GM18951 (cell line): ENCODE measurements around the gene SH3RF3.

ENCODE experiments used
- POLR2A ChIP-seq: IDR thresholded peaks from 4 replicates; pipeline ENCODE4 v1.6.1; 2011; ENCODE audit warnings: mild to moderate bottlenecking; ENCODE audit not compliant: insufficient read length, insufficient read depth; ENCODE audit errors: extremely low read depth
- in situ Hi-C: fragments of 300-500 bp; cut with MboI; formaldehyde crosslinking; loops from one replicate; pipeline ENCODE4 v1.12.0; 2022; ENCODE audit warnings: low sequenced_read_pairs, mixed read lengths, inconsistent platforms; ENCODE audit not compliant: unreplicated experiment

The SH3RF3 gene

DNA sequence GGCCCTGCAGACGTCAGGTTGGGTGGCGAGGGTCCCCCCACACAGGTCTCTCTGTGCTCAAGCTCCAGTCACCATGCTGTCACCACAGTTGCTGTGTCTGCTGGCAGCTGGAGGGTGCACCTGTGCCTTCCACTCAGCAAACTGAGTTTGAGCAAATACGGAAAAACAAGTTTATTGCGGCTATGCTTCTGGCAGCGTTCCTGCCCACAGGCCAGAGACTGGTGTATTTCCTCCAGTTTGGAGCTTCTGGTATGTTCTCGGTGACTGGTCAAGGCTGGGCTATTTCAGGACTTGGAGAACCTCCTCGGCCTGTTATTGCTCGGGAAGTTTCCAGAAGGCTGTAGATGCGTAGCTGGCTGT, 352.2 kb downstream of the SH3RF3 start:
- no peak for TF ChIP-seq POLR2A
- in situ Hi-C loops: no loop called here

DNA sequence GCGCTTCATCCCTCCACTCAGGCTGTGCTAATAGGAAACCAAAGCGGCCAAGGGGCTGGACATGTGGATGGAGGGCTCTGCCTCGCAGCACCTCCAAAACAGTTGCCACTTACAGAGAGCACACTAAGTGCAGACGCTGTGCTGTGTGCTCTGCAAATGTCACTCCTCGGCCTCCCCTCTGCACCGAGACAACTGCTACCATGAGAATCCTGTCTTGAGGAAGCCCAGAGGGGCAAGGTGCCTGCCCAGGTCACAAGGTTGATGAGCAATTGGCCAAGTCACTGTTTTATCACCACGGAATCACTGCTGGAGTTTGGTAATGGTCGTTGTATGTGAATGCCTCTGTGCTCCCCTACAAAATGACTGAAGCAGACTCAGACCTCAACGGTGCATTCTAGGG, 352.6 kb downstream of the SH3RF3 start:
- in situ Hi-C loops: no loop called here
- TF ChIP-seq POLR2A: no peak

DNA sequence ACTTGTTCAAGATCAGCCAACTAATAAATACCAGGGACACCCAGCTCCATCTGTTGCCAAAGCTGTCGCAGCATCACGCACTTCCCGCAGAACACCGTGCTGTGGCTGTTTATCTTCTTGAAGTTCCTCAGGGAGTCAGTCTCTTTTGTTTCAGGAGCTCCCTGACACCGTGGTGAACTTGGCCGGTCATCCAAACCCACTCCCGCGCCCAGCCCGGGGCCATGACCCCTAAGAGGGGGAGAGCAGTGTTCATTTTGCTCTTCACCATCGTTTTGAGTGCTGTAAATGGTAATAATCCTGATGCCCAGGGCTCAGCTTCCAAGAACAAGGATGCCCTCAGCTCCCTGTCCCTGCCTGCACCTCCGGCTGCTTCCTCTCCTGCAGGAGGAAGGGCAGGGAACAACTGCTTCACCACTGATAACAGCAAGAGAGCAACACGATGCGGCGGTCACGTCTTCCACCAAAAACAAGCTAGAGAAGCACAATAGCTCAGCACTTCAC, 353.4 kb downstream of the SH3RF3 start:
- no peak for TF ChIP-seq POLR2A
- in situ Hi-C loops: no loop called here

DNA sequence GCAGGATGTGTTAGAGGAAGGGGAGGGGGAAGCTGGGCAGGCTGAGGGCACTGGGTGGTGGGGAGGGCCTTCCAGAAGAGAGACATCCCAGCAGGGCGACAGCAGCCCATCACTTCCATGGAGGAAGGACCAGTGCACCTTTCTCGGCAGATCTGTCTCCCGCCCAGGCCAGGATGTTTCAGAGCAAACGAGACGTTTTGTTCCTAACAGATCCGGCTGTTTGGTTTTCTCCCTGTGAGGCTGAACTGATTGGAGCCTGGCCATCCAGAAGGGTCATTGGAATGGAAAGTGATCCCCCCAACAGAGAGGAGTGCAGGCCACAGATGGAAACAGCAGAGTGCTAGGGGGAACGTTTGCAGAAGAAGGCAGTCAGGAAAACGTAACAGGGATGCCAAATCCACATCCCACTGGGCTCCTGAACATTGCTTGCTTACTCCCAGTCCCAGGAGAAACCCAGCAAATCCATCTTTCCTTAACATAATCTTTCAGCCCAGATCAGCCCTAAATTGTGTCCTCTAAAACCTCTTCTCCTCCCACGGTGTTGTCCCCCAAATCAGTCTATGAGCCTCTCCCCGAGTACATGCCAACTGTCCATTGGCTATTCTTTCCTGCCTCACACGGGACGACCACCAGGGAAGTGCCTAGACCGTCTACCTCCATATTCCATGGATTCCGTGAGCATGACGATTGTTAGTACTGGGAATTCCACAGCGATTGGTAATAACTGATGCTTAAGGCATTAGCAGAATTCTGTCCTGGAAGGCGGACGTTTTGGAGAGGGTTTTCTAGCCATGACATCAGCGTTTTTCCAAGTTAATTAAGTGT, 357.9 kb downstream of the SH3RF3 start:
- TF ChIP-seq POLR2A: no peak
- in situ Hi-C loops: no loop called here

DNA sequence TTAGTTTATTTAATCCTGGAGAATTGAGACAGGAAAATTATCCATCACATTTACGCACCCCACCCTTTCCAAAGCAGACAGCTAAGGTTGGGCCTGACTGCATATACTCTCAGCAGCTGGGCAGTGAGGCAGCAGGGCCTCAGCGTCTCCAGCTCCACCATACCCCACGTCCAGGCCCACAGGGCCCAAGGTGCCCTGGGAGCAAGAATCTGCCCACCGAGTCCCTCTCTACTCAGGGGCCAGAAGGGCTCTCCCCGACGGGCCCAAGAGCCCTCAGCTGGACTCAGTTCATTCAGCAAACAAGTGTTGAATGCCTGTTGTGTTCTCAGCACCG, 358.5 kb downstream of the SH3RF3 start:
- in situ Hi-C loops: no loop called here
- TF ChIP-seq POLR2A: no peak

DNA sequence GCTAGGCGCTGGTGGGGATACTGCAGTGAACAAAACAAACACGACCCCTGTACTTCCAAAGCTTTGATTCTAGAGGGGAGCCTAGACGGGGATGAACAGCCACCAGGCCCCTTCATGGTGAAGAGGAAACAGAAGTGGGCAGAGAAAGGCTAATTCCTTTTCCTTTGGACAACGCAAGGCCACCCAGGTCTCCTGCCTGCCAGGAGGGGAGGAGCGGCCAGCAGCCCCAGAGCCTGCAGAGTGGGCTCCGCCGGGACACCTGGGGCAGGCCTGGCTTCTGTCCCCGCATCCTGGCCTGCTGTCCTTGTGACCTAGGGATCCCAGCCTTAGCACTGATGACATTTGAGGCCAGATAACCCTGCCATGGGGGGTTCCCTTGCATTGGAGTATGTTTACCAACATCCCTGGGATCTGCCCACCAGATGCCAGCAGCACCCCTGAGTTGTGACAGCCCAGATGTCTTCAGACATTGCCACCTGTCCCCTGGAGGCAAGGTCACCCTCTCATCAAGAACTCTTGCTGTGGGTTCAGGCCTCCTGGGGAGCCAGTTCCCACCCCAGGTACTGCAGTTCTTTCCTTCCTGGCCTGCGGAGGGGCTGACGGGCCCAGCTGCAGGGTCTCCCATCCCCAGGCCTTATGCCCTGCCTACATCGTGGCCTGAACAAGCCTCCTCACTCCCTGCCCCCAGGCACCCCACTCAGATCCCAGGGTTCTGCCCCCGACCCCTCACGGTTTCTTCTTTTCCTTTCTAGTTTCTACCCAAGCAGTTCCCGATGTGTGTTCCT, 359.1 kb downstream of the SH3RF3 start:
- no peak for TF ChIP-seq POLR2A
- in situ Hi-C loops: no loop called here

DNA sequence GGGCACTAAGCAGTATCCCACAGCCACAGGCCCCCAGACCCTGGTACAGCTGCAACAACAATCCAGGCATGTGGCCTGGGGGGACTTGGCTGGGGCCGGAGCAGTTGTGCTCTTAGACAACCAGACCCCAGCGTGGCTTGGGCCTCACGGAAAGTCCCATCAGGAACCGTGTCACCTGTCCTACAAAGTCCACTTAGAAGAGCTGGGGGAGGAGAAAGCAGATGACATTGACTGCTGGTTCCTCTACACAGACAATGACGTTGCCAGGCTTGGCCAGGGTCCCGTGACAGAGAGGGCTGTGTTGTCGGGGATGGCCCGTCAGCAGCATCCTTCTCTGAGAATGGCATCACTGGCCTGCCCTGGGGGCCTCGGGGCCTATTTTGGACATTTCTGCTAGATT, 360.3 kb downstream of the SH3RF3 start:
- TF ChIP-seq POLR2A: no peak
- in situ Hi-C loops: no loop called here

DNA sequence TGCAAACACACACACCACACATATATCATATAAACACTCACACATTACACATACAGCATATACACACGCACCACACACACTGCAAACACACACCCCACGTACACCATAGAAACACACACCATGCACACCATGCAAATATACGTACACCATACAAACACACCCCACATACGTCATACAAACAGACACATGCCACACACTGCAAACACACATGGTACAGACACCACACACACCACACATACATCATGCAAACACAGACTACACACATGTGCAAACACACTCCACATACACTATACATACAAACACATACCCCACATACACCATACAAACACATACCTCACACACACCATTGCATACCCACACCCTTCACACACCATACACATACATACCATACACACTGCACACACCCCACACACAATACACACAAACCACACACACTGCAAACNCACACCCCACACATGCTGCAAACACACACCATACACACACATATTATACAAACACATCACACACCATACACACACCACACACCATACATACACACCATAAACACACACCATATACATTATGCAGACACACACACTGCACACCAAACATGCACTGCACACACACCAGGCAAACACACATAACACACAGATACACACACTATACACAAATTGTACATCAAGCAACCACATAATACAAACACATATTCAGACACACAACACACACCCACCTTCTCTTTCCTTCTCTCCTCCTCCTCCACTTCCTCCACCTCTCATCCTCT, 364.4 kb downstream of the SH3RF3 start:
- TF ChIP-seq POLR2A: no peak
- in situ Hi-C loops: no loop called here

DNA sequence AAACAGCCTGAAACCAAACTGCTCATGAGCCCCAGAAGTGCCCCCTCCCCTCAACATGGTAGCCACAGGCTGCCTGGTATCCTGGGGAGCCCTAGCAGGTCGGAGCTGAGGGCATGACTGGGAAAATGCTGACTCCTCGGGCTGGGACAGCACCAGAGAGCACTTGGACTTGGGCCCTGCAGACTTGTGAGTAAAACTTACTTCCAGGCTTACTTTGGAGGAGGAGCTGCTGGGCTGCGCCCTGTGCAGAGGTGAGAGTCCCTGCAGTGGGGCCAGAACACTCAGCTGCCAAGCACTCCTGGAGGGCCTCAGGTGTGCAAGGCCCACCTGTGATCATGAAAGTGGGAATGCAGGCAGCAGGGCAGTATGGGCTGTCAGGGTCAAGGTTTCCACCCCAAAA, 365.3 kb downstream of the SH3RF3 start:
- in situ Hi-C loops: no loop called here
- TF ChIP-seq POLR2A: no peak

DNA sequence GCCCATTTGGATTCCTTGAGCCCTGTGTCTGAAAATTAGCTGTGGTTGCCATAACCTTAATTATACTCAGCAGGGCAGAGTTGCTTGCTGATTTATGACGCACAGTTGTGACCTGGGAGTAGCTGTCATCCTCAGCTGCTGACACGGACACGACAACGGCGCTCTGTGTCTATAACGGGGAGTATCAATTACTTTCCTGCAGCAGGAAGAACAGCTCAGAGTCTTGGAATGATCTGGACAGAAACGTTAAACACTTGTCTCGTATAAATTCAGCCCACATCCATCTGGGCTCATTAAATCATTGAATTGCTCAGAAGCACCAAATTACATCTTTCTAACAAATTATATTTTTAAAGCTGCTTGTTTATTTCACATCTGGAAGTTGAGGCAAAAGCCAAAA, 368.5 kb downstream of the SH3RF3 start:
- in situ Hi-C loops: no loop called here
- TF ChIP-seq POLR2A: no peak

DNA sequence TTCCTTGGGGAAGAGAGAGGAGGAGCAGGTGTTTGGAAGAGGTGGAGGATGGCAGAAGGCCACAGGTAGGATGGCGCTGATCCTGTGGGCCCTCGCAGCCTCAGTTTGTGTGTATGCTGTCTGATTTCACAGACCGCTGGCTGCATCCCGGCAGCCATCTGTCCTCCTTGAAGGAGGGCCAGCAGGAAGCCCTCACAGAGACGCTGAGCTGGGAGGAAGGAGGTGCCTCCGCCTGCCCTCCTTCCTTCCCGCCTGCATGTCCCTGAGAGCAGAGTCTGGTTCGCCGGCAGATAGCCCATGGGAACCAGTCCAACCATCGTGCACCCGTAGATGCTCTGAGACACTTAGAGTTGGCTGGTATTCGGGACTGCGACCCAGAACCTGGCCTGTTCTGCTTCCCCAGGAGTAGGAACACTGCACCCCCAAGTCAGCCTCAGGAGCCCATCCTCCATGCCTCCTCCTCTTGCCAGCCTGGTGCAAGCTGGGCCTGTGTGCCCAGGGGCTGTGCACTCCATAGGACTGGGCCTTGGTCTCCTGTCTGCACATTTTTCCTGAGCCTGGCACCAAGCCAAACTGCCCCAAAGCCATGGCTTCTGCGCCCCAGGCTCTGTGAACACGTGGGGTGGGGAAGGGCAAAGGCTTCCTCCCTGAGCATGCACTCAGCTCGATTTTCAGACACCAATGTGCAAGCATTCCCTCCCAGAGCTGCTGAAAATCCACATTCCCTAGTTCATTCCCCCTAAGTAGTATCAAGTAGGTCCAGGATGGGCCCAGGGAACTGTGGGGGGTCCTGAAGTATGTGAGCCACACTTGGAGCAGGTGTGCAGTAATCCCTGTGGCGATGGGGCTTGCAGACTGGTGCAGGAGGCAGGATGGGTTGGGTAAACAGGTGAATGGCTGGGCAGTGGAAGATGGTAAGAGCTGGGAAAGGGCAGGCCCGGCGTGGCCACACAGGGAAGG, 369.2 kb downstream of the SH3RF3 start:
- in situ Hi-C loops: no loop called here
- TF ChIP-seq POLR2A: no peak

DNA sequence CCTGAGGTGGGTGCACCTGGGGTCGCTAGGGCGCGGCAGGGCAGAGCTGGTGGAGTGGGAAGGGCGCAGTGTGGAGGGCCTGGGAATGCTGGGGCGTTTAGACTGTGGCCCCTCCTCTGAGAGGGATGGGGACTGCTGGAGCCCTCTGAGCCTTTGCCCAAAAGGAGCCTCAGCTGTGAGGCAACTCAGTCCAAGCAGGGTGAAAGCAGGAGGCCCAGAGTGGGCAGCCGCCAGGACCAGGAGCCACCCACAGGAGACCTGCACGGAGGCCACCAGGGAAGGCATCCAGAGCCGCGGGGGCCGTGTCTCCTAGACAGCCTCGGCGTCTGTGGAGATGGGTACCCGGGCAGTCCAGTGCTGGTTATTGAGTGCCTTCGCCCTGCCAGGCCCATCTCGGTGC, 369.9 kb downstream of the SH3RF3 start:
- in situ Hi-C loops: no loop called here
- TF ChIP-seq POLR2A: no peak
